ENCODE measurements around the gene TBL3. TPM values are rescaled to one million over a fixed set of nuclear protein-coding genes. Genes with fewer than 3 reads are reported as not detected.

Gene TBL3
- total RNA-seq, 1 experiment from 2014 or later = 73.4 TPM

DNA sequence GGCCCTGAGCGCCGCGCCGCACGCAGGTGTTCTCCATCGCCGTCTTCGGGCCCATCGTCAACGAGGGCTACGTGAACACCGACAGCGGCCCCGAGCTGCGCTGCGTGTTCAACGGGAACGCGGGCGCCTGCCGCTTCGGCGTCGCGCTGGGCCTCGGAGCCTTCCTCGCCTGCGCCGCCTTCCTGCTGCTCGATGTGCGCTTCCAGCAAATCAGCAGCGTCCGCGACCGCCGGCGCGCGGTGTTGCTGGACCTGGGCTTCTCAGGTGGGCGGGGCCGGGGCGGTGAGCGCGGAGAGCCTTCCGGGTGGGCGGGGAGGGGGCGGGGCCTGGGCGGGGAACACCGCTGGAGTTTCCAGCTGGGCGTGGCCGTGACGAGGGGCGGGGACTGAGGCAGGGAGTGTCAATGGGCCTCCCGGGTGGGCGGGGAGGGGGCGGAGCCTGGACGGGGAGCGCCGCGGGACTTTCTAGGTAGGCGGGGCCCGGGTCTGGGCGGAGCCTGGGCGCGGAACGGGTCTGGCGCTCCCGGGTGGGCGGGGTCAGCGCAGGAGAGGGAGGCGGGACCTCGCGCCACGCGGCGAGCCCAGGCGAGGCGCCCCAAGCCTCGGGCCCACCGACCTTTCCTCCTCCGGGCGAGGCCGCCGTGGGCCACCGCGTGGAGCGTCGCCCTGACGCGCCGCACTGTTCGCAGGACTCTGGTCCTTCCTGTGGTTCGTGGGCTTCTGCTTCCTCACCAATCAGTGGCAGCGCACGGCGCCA is 20.3 kb downstream of the TBL3 start:
- Mint-ChIP-seq H3K9me3 (no peaks in the 10 kb centered on the region), H3K4me1 (peaks cover 17% of the 10 kb centered on the region)
- peak; percentile 83 for TF ChIP-seq SP1 (CRISPR knock-in tag; conservative IDR thresholded peaks at IDR 0.05)
- no peak for TF ChIP-seq SOX15 (CRISPR knock-in tag; IDR thresholded peaks at IDR 0.05)
- no peak; the same call in 1 of the 2 replicates for TF ChIP-seq ETV6 (CRISPR knock-in tag; IDR thresholded peaks at IDR 0.05)
- TF ChIP-seq, protein P1, sequence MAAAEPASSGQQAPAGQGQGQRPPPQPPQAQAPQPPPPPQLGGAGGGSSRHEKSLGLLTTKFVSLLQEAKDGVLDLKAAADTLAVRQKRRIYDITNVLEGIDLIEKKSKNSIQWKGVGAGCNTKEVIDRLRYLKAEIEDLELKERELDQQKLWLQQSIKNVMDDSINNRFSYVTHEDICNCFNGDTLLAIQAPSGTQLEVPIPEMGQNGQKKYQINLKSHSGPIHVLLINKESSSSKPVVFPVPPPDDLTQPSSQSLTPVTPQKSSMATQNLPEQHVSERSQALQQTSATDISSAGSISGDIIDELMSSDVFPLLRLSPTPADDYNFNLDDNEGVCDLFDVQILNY (CRISPR knock-in tag; IDR thresholded peaks at IDR 0.05) = peak; percentile 70; the same call in 1 of the 2 replicates
- TF ChIP-seq ZNF317 (CRISPR knock-in tag; IDR thresholded peaks at IDR 0.05; ENCODE audit: borderline replicate concordance, low read depth) = peak; percentile 66; the same call in 1 of the 2 replicates
- TF ChIP-seq GABPB1 (CRISPR knock-in tag; IDR thresholded peaks at IDR 0.05) = no peak
- TF ChIP-seq NFYB (CRISPR knock-in tag; conservative IDR thresholded peaks at IDR 0.05; ENCODE audit: low read depth) = peak; percentile 51; the same call in 1 of the 2 replicates
- no peak for TF ChIP-seq PRRX2 (CRISPR knock-in tag; IDR thresholded peaks at IDR 0.05)
- TF ChIP-seq ELF4 (CRISPR knock-in tag; IDR thresholded peaks at IDR 0.05; ENCODE audit: low read depth) = peak; percentile 89; the same call in 1 of the 2 replicates
- no peak for TF ChIP-seq HMGA2 (CRISPR knock-in tag; IDR thresholded peaks at IDR 0.05)
- TF ChIP-seq JAZF1 (CRISPR knock-in tag; IDR thresholded peaks at IDR 0.05) = no peak
- TF ChIP-seq PREB (CRISPR knock-in tag; IDR thresholded peaks at IDR 0.05; ENCODE audit: borderline replicate concordance) = peak; percentile 33; the same call in 1 of the 2 replicates
- no peak for TF ChIP-seq ZNF671 (CRISPR knock-in tag; IDR thresholded peaks at IDR 0.05)
- TF ChIP-seq ZNF512 (CRISPR knock-in tag; IDR thresholded peaks at IDR 0.05; ENCODE audit: borderline replicate concordance) = no peak
- TF ChIP-seq, protein P2, sequence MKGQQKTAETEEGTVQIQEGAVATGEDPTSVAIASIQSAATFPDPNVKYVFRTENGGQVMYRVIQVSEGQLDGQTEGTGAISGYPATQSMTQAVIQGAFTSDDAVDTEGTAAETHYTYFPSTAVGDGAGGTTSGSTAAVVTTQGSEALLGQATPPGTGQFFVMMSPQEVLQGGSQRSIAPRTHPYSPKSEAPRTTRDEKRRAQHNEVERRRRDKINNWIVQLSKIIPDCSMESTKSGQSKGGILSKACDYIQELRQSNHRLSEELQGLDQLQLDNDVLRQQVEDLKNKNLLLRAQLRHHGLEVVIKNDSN (CRISPR knock-in tag; IDR thresholded peaks at IDR 0.05) = peak; percentile 69; the same call in 1 of the 2 replicates
- TF ChIP-seq TEAD1 (CRISPR knock-in tag; IDR thresholded peaks at IDR 0.05) = peak; percentile 96
- TF ChIP-seq MXD4 (CRISPR knock-in tag; IDR thresholded peaks at IDR 0.05; ENCODE audit: borderline replicate concordance) = no peak
- TF ChIP-seq NR2C2 (CRISPR knock-in tag; IDR thresholded peaks at IDR 0.05) = peak; percentile 76; the same call in 1 of the 2 replicates
- no peak for TF ChIP-seq ZNF532 (CRISPR knock-in tag; IDR thresholded peaks at IDR 0.05; ENCODE audit: borderline replicate concordance)
- peak; percentile 96 for TF ChIP-seq RELA (CRISPR knock-in tag; IDR thresholded peaks at IDR 0.05; ENCODE audit: borderline replicate concordance)
- 0 out of 2 replicates have a peak, but pooled peaks have one; percentile 9 for TF ChIP-seq ZNF416 (CRISPR knock-in tag; IDR thresholded peaks at IDR 0.05)
- TF ChIP-seq ZMAT4 (CRISPR knock-in tag; IDR thresholded peaks at IDR 0.05) = no peak
- TF ChIP-seq NR3C1 (CRISPR knock-in tag; conservative IDR thresholded peaks at IDR 0.05; ENCODE audit: low read depth) = no peak
- peak; percentile 87; the same call in 1 of the 2 replicates for TF ChIP-seq NFE2L1 (CRISPR knock-in tag; IDR thresholded peaks at IDR 0.05)
- peak; percentile 70 for TF ChIP-seq ZBTB21 (CRISPR knock-in tag; IDR thresholded peaks at IDR 0.05; ENCODE audit: borderline replicate concordance)
- TF ChIP-seq, protein P3, sequence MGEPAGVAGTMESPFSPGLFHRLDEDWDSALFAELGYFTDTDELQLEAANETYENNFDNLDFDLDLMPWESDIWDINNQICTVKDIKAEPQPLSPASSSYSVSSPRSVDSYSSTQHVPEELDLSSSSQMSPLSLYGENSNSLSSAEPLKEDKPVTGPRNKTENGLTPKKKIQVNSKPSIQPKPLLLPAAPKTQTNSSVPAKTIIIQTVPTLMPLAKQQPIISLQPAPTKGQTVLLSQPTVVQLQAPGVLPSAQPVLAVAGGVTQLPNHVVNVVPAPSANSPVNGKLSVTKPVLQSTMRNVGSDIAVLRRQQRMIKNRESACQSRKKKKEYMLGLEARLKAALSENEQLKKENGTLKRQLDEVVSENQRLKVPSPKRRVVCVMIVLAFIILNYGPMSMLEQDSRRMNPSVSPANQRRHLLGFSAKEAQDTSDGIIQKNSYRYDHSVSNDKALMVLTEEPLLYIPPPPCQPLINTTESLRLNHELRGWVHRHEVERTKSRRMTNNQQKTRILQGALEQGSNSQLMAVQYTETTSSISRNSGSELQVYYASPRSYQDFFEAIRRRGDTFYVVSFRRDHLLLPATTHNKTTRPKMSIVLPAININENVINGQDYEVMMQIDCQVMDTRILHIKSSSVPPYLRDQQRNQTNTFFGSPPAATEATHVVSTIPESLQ (CRISPR knock-in tag; IDR thresholded peaks at IDR 0.05) = peak; percentile 77; the same call in 1 of the 2 replicates

More for the DNA sequence above, 20.3 kb downstream of the TBL3 start:
- ChIA-PET CTCF (interaction anchor here (0.5 to 6.4 kb wide), 19 partner anchors 8 to 1209 kb away, joined by 3 to 59 read pairs (median 5); partner anchors contain the start of genes GFER, NTHL1 and TSC2), POLR2A (interaction anchor here (0.7 to 1.7 kb wide), 5 partner anchors 13 to 163 kb away, joined by 3 to 13 read pairs (median 4); partner anchors contain the start of genes RPS2, TBL3 and TRAF7)
- Mint-ChIP-seq H3K36me3 (peaks cover under 1% of the 10 kb centered on the region; the same call in 1 of the 2 replicates), H3K27ac (no peak overlapping the region), H3K4me3 (peak overlapping the region; percentile 76), H3K27me3 (ENCODE audit: low read depth) (peaks cover 24% of the 10 kb centered on the region)
- DNase-seq (ENCODE audit: low spot score) (peak; percentile 99), ATAC-seq (peak; percentile 72)
